ENCODE results near the gene MEFV. TPM values are rescaled to one million over a fixed set of nuclear protein-coding genes. Genes with fewer than 3 reads are reported as not detected.
A peak's percentile ranks its signal among the peaks of the same experiment; 100 is the strongest.

MEFV gene
- total and polyA plus RNA-seq, 2 of the 13 experiments (the other 11 are each of a cell fraction or from before 2014, with no cell fraction given) = 0.22 TPM; not detected in 1

DNA sequence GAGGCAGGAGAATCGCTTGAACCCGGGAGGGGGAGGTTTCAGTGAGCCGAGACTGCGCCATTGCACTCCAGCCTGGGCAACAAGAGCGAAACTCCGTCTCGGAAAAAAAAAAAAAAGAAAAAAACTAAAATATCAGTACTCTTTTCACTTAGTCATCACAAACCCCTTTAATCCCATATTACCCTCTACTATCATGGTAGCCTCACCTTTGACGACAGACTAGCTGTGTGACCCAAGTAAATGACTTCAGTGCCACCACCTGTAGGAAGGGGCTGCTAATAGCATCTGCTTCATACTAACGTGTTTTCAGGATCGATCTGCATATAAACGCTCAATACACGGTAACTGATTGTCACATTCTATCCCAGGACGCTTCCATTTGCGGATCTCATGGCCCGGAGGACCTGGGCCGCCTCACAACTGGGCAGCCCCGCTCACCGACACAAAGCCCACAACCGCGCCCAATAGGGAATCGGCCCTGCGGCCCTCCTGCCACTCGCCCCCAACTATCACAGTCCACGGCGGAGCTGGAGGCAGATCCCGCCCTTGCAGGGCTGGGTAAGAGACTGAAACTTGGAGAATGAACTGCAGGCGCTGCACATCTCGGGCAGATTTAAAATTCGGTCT is 25.8 kb upstream of the MEFV start (continued):
- TF ChIP-seq ZSCAN20 (CRISPR knock-in tag; IDR thresholded peaks at IDR 0.05; ENCODE audit: borderline replicate concordance) = 0 out of 2 replicates have a peak, but pooled peaks have one; percentile 47
- no peak for TF ChIP-seq KLF11 (CRISPR knock-in tag; IDR thresholded peaks at IDR 0.05)
- no peak for TF ChIP-seq ZNF234 (CRISPR knock-in tag; conservative IDR thresholded peaks at IDR 0.05)
- TF ChIP-seq GATAD2A (CRISPR knock-in tag; IDR thresholded peaks at IDR 0.05) = no peak
- no peak for TF ChIP-seq MTF2 (CRISPR knock-in tag; IDR thresholded peaks at IDR 0.05; ENCODE audit: borderline replicate concordance)
- TF ChIP-seq AGO2 (optimal IDR thresholded peaks at IDR 0.05; ENCODE audit: low read depth, low read length) = no peak
- TF ChIP-seq ZNF142 (CRISPR knock-in tag; IDR thresholded peaks at IDR 0.05) = no peak
- TF ChIP-seq ZNF281 (CRISPR knock-in tag; IDR thresholded peaks at IDR 0.05; ENCODE audit: borderline replicate concordance) = no peak
- no peak for TF ChIP-seq ZSCAN12 (CRISPR knock-in tag; IDR thresholded peaks at IDR 0.05)
- no peak for TF ChIP-seq ZFP82 (CRISPR knock-in tag; IDR thresholded peaks at IDR 0.05; ENCODE audit: borderline replicate concordance)
- TF ChIP-seq ZNF224 (CRISPR knock-in tag; IDR thresholded peaks at IDR 0.05) = no peak
- TF ChIP-seq KDM6A (CRISPR knock-in tag; IDR thresholded peaks at IDR 0.05; ENCODE audit: low read depth) = no peak
- TF ChIP-seq HOXA5 (CRISPR knock-in tag; IDR thresholded peaks at IDR 0.05) = 0 out of 2 replicates have a peak, but pooled peaks have one; percentile 26
- TF ChIP-seq ZNF713 (CRISPR knock-in tag; IDR thresholded peaks at IDR 0.05) = no peak
- no peak for TF ChIP-seq ZNF296 (CRISPR knock-in tag; conservative IDR thresholded peaks at IDR 0.05)
- TF ChIP-seq ZNF230 (CRISPR knock-in tag; IDR thresholded peaks at IDR 0.05) = peak; percentile 22; the same call in 1 of the 2 replicates
- TF ChIP-seq ZNF639 (CRISPR knock-in tag; conservative IDR thresholded peaks at IDR 0.05) = no peak; the same call in 1 of the 2 replicates
- TF ChIP-seq KDM5B (CRISPR knock-in tag; IDR thresholded peaks at IDR 0.05; ENCODE audit: borderline replicate concordance) = no peak; the same call in 1 of the 2 replicates
- no peak for TF ChIP-seq ZNF446 (CRISPR knock-in tag; IDR thresholded peaks at IDR 0.05)
- 0 out of 2 replicates have a peak, but pooled peaks have one; percentile 18 for TF ChIP-seq FOXM1 (CRISPR knock-in tag; IDR thresholded peaks at IDR 0.05)
- TF ChIP-seq CCDC6 (CRISPR knock-in tag; IDR thresholded peaks at IDR 0.05) = peak; percentile 59; the same call in 1 of the 2 replicates
- no peak for TF ChIP-seq ZBTB20 (CRISPR knock-in tag; IDR thresholded peaks at IDR 0.05; ENCODE audit: borderline replicate concordance, low read depth)
